HFF-Myc (cell line): ENCODE results near the gene FAIM.

Experiments used
- DNase-seq: peaks from one replicate; pipeline ENCODE4 v3.0.0-alpha.2; 2011; ENCODE audit warnings: low read depth; ENCODE audit errors: extremely low read depth
- H3K4me3 ChIP-seq: replicated peaks from 2 replicates; pipeline ENCODE4 v1.5.1; 2011; ENCODE audit warnings: low read depth, mild to moderate bottlenecking, control low read depth, low read length
- TF ChIP-seq, protein P1 (sequence below): IDR thresholded peaks from 2 replicates; pipeline ENCODE4 v1.5.1; 2012; ENCODE audit warnings: mild to moderate bottlenecking, low read depth, low read length, control low read depth; ENCODE audit errors: missing control alignments

FAIM gene

DNA sequence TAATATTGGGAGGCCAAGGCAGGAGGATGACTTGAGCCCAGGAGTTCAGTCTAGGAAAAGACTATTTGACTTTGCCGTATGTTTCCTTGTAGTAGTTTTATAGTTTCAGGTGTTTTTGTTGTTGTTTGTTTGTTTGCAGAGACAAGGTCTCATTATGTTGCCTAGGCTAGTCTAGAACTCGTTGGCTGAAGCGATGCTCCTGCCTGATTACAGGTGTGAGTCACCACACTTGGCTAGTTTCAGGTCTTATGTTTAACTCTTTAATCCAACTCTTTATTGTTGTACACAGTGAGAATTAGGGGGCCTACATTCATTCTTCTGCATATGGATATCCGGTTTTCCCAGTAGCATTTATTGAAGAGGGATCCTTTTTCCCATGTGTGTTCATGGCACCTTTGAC, 32.0 kb downstream of the FAIM start:
- TF ChIP-seq, protein P1, sequence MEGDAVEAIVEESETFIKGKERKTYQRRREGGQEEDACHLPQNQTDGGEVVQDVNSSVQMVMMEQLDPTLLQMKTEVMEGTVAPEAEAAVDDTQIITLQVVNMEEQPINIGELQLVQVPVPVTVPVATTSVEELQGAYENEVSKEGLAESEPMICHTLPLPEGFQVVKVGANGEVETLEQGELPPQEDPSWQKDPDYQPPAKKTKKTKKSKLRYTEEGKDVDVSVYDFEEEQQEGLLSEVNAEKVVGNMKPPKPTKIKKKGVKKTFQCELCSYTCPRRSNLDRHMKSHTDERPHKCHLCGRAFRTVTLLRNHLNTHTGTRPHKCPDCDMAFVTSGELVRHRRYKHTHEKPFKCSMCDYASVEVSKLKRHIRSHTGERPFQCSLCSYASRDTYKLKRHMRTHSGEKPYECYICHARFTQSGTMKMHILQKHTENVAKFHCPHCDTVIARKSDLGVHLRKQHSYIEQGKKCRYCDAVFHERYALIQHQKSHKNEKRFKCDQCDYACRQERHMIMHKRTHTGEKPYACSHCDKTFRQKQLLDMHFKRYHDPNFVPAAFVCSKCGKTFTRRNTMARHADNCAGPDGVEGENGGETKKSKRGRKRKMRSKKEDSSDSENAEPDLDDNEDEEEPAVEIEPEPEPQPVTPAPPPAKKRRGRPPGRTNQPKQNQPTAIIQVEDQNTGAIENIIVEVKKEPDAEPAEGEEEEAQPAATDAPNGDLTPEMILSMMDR = no peak
- no peak for DNase-seq
- no peak overlapping the region for H3K4me3 ChIP-seq

DNA sequence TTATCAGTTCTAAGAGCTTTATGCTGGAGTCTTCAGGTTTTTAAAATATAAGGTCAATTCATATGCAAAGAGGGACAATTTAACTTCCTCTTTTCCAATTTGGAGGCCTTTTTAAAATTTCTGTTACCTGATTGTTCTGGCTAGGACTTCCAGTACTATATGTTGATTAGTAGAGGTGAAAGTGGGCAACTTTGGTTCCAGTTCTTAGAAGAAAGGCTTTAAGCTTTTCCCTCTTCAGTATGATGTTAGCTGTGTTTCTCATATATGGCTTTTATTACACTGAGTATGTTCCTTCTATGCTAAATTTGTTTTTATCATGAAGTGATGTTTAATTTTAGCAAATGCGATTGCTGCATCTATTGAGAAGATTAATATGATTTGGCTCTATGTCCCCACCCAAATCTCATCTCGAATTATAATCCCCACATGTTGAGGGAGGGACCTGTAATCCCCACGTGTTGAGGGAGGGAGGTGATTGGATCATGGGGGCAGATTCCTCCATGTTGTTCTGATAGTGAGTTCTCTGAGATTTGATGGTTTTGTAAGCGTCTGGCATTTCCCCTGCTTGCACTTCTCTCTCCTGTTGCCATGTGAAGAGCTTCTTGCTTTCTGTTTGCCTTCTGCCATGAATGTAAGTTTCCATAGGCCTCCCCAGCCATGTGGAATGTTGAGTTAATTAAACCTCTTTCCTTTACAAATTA, 33.8 kb downstream of the FAIM start:
- TF ChIP-seq, protein P1 = no peak
- no peak overlapping the region for H3K4me3 ChIP-seq
- no peak for DNase-seq

DNA sequence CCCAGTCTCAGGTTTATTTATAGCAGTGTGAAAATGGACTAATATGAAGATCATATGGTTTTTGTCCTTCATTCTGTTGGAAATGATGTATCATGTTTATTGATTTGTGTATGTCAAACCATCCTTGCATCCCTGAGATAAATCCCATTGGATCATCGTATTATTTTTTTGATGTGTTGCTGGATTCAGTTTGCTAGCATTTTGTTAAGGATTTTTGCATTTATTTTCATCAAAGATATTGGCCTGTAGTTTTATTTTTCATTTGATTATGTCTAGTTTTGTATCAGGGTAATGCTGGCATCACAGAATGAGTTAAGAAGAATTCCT, 34.3 kb downstream of the FAIM start:
- DNase-seq = no peak
- TF ChIP-seq, protein P1 = no peak
- no peak overlapping the region for H3K4me3 ChIP-seq

DNA sequence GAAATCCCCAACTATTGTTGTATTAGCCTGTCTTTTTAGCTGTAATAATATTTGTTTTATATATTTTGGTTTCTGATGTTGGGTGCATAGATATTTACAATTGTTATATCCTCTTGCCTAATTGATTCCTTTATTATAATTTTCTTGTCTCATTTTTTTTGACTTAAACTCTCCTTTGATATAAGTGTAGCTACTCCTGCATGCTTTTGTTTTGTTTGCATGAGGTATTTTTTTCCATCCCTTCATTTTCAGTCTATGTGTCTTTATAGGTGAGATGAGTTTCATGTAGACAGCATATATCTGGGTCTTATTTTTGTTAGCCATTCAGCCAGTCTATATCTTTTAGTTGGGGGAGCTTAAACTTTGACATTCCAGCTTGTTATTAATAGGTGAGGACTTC, 37.4 kb downstream of the FAIM start:
- H3K4me3 ChIP-seq = no peak overlapping the region
- TF ChIP-seq, protein P1 = no peak
- no peak for DNase-seq

DNA sequence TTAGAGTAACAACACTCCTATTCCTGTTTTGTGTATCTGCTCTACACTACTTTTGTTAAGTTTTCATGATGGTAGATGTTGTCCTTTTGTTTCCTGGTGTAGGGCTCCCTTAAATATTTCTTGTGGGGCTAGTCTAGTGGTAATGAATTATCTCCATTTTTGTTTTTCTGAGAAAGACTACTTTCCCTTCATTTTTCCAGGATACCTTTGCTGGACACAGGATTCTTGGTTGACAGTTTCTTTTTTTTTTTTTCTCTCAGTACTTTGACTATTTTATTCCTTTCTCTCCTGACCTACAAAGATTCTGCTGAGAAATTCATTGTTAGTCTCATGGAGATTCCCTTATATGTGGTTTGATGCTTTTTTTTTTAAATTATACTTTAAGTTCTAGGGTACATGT, 37.9 kb downstream of the FAIM start:
- H3K4me3 ChIP-seq = no peak overlapping the region
- TF ChIP-seq, protein P1 = no peak
- no peak for DNase-seq

DNA sequence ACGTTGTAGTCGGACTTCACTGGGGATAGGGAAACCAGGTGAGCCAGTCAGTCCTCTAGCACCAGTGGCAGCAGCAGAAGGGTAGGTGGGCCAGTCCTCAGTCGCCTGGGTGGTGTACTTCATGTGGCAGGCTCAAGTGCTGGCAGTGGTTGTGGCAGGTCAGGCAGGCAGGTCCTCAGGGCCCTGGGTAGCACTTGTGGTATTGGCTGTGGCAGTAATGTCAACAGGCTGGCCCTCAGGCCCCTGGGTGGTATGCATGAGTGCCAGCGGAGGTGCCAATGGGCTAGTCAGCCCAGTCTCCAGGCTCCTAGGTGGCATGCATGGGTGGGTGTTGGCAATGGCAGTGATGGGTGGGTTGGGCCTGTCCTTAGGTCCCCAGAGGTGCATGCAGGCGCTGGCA, 40.6 kb downstream of the FAIM start:
- DNase-seq = no peak
- TF ChIP-seq, protein P1 = no peak
- no peak overlapping the region for H3K4me3 ChIP-seq

DNA sequence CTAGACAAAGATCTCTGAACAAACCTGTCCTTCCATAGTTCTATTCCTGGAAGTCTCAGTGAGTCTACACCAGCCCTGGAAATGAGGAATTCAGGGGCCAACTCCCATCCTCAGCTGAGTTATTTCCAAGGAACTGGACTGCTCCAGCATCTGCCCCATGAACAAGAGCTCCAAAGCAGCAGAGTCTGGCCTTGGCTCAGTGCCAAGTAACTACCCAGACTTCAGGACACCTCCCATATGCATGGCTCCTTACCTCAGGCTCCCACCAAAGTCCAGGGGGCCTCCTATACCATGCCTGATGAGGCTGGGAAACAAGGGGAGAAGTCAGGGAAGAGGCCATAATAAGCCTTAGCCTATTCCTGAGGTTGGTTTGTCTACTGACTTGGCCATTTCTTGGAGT, 45.0 kb downstream of the FAIM start:
- DNase-seq = no peak
- TF ChIP-seq, protein P1 = no peak
- no peak overlapping the region for H3K4me3 ChIP-seq
